Fibroblast of lung (primary cell): Measurements from ENCODE around the gene APC.

Experiments
- CTCF ChIP-seq, 2 donors: IDR thresholded peaks in 1 of 2; conservative IDR thresholded peaks in 1 of 2; 1 replicate in 1 of 2; 2 replicates in 1 of 2; pipeline ENCODE4 v1.5.1; 2011 to 2012; ENCODE audit warnings: low read length in 2 of 2, control low read depth in 1 of 2, inconsistent platforms in 1 of 2, low read depth in 1 of 2, mild to moderate bottlenecking in 1 of 2
- EZH2 ChIP-seq: IDR thresholded peaks from 2 replicates; pipeline ENCODE4 v1.5.1; 2012; ENCODE audit warnings: low read length, control low read depth, mild to moderate bottlenecking; ENCODE audit errors: missing control alignments

- TF ChIP-seq CTCF (conservative IDR thresholded peaks at IDR 0.05 in 1 of 2, IDR thresholded peaks at IDR 0.05 in 1 of 2; ENCODE audit: low read depth in 1 of 2, low read length in 2 of 2) (no peak), EZH2 (no peak)
These were observed 3.1 kb upstream of the APC start for GRCh38 chr5:112734597-112734996.
